Measurements from ENCODE around the gene ANAPC16.
"Not testable (repeated sequence)": the region's sequence is repeated elsewhere in the genome, so short reads cannot be mapped to it uniquely, and the experiment has no call there.

The ANAPC16 gene

DNA sequence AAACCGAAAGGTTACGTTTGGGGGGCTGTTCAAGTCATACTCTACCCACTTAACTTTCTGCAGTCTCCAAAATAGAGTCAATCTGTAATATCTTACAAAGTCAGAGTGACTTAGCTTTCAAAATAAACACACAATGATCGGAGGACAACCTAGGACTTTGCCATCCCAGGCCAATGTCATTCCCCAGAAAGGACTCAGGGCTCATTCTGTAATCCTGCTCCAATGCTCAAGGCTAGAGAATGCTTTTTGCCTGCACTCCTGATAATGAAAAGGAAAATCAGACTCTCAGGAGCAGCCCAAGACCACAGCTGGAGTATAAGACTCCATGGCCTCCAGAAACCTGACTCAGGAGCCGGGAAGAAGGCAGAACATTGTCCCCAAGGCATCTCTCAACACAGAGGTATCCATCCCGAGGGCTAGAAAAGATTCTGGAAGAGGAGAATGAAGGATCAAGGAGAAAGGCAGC, 28.8 kb downstream of the ANAPC16 start:
- no peak for DNase-seq (ENCODE audit: low read depth)

DNA sequence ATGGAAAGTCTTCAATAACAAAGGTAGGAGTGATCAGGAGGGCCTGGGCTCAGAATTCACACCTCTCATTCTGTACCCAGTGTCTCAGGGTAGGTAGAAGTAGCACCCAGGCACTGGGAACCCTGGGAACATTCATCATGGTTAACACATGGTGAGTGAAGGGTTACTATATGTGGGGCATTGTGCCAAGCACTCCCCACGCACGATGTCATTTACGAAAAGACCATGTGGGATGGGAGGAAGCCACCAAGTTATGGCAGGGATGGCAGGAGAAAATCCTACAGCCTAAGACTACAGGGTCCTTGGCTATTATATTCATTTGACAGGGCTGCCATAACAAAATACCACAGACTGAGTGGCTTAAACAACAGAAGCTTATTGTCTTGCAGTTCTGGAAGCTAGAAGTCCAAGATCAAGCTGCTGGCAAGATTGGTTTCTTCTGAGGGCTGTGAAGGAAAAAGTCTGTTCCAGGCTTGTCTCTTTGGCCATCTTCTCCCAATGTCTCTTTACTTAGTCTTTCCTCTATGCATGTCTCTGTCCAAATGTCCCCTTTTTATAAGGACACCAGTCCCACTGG, 30.2 kb downstream of the ANAPC16 start:
- DNase-seq (ENCODE audit: low read depth), result no peak

DNA sequence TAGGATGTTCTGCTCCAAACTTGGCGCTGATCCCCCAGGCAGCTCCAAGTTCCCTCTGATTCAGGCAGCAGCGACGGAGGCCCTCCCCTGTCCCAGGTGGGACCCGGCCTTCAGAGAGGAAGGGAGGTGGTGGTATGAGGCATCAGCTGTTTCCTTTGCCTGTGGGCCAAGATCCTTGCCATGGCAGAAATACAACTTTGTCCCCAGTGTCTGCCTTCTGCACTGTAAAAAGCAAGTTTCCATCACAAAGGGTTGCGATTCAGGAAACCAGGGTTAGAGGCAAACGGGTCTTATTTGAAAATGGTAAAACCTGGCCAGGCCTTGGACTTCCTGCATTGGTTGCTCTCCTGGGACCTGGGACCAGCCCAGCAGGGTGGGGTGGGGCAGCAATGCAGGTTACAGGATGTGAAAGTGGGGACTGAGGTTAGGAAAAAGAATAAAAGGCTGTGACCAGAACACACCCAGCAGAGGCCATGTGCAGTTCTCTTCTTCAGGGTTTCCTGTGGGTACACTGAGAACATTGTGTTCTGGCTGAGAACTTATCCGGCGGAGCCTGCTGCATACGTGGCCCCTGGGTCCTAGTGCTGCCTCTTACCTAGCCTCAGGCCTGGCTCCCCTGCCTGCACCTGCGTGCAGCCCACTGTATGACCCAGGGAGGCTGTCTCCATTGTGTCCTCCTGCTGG, 32.8 kb downstream of the ANAPC16 start:
- peak; percentile 50 for DNase-seq (ENCODE audit: low read depth)

DNA sequence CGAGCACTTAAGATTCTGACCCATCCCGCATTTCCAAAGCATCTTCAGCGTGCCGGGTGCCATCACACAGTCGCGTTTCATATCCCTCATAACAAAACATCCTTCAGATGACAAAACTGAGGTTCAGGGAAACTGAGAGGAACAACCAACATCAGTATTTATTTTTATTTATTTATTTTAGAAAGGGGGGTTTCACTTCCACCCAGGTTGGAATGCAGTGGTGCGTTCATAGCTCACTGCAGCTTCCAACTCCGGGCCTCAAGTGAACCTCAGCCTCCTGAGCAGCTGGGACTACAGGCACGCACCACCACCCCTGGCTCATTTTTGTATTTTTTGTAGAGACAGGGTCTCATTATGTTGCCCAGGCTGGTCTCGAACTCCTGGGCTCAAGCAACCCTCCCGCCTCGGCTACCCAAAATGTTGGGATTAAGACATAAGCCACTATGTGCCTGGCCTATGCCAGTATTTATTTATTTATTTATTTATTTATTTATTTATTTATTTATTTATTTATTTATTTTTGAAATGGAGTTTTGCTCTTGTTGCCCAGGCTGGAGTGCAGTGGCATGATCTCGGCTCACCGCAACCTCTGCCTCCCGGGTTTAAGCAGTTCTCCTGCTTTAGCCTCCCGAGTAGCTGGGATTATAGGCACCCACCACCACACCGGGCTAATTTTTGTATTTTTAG, 33.5 kb downstream of the ANAPC16 start:
- not testable (repeated sequence) for DNase-seq (ENCODE audit: low read depth)

DNA sequence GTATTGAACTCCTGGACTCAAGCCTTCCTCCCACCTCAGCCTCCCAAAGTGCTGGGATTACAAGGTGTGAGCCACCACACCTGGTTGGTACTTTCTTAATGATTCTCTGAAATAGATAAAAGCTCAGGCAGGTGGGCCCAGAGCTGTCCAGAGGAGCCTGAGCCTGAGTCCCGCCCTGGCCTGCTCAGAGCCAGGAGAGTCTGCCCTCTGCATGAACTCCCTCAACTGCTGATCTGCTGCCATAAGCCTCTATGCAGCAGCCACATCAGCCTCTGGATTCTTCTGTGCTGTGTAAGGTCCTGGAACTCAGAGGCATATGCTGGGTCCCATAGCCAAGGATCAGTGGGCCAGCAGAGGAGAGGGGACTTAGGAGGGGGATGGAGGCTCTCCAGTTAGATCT, 34.9 kb downstream of the ANAPC16 start:
- DNase-seq (ENCODE audit: low read depth), result no peak

DNA sequence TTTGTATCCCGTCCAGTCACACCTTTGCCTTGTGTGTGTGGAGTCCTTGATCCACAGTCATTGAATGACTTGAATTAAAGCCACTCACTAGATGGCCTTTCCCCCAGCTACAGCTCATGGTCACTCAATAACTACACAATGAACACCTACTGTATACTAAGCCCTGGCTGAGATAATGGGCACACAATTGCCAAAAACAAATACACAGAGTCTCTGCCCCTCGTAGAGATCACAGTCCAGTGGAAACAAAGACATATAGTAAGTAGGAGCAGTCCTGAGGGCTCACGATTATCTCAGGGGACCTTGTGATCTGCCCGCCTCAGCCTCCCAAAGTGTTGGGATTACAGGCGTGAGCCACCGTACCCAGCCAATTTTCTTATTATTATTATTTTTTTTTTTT, 35.8 kb downstream of the ANAPC16 start:
- DNase-seq (ENCODE audit: low read depth), result no peak

DNA sequence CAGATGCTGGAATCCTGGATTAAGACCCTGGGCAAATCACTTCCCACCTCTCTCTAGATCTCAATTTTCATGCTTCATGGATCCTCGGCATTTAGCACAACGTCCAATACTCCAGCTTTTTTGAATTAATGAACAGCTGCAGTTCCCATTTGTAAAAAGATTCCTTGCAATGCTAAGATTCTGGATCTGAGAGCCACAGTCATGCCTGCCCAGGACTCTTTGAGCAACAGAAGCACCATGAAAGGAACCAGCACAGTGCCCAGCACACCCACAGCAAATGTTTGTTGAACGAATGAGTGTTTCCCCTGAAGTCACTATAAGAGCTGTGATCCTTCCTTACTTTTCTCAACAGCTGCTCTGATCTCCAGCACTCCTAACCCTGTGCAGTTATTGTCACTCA, 37.2 kb downstream of the ANAPC16 start:
- no peak for DNase-seq (ENCODE audit: low read depth)

DNA sequence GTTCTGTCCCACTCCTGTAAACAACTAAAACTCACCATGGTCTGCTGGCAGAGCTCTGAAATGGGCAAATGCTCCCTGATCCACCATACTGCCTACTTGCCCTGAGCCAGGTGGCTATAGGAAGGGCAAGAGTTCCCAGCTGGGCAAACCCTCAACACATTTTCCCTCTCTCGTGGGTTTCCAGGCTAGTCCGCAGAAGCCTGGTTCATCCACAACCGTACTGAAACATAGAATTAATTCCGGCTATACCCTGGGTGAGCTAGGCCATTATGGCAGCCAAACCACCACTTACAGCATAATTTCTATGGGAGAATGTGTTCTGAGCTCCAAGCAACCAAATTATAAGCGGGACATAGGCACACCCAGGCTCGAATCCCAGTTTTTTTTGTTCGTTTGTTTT, 37.8 kb downstream of the ANAPC16 start:
- no peak for DNase-seq (ENCODE audit: low read depth)

DNA sequence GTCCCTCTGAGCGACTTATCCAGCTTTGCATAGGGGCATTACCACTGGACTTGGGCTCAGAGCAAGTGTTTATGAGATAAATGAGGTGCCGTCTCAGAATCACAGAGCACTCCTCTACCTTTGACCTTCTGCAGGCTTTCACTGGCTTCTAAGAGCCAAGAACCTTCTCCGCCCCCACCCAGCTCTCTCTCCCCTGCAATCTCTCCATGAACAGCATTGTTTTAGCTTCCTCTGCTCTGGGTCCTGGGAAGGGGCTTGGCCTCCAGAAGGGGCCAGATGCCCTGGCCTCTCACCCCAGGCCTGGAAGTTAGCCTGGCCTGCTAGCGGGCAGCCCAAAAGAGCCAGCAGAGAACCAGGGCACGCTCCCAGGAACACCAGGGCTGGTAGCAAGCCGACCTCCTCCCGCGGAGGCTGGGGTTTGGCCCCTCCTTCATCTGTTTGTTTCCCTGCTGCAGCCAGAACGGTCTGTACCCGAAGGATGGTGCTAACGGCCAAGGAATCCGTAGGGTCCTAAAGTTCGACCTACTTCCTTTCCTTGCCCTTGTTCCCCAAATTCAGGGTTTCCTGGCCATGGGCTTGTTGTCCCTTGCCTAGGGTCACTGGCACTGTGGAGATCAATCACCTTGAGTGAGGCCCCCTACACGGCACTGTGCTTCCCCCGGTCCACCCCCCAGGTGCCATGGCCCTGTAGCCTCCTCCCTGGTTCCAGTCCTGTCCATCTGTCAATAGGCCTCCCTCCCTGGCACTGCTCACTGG, 39.2 kb downstream of the ANAPC16 start:
- DNase-seq (ENCODE audit: low read depth), result no peak

DNA sequence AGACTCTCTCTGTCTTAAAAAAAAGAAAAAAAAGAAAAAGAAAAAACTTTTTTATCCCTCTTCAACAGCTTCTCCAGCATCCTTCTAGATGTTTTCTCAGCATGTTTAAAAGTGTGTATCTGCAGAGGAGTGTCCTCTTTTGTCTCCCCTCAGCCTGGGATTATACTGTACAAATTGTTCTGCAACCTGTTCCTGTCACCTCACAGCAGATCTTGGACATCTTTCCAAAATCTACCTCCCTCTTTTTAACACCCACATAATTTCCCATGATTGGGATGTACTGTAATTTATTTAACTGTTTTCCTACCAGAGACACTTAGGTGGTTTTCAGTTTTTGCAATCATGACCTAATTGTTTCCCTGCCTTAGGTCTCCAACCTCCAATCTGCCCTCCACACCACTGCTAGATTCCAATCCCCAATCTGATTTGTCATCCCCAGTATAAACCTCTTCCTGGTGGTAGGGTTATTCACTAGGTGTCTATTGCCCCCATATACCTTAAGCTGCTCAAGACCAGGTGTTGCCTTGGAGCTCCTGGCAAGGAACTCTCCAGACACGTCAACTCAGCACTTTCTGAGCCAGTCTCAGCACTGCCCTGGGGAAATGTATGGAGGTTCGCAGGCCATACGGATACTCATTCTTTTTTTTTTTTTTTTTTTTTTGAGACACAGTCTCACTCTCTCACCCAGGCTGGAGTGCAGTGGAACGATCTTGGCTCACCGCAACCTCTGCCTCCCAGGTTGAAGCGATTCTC, 40.3 kb downstream of the ANAPC16 start:
- no peak for DNase-seq (ENCODE audit: low read depth)

DNA sequence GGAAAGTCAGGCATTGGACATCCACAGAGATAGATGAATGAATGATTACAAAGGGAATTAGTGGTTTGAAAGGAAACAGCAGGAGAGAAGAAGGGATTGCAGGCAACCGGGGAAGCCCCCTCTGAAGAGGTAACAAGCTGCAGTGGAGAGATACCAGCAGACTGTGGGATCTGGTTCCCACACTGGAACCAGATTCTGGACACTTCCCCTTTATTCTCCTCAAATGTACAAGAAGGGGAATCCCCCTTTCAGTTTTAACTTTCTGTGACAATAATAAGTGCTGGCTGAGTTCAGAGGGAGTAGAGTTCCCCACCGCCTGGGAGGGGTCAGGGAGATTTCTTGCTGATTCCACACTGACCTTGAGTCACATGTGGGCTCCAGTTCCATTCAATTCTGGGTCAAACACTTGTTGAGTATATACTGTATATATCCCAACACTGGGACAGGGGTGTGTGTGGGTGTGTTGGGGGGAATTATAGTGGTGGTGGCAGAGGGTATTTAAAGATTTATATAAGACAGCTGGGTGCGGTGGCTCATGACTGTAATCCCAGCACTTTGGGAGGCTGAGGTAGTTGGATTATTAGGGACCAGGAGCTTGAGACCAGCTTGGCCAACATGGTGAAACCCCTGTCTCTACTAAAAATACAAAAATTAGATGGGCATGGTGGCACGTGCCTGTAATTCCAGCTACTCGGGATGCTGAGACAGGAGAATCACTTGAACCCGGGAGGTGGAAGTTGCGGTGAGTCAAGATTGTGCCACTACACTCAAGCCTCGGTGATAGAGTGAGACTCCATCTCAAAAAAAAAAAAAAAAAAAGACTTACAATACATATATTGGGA, 41.5 kb downstream of the ANAPC16 start:
- no peak for DNase-seq (ENCODE audit: low read depth)

DNA sequence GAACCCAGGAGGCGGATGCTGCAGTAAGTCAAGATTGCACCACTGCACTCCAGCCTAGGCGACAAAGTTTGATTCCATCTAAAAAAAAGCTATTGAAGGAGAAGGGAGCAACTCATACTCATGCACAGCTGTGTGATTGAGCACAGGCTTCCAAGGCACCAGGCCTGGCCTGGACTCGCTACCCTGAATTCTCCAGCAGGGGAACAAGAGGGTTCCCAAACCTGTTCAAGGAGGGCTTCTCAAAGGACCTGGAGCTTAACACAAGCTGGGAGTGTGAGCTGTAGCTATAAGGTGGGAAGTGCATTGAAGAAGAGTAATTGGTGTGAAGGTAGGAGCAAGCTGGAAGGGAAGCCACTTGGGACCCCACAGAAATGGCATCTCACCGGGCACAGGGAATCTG, 42.8 kb downstream of the ANAPC16 start:
- DNase-seq (ENCODE audit: low read depth), result no peak

DNA sequence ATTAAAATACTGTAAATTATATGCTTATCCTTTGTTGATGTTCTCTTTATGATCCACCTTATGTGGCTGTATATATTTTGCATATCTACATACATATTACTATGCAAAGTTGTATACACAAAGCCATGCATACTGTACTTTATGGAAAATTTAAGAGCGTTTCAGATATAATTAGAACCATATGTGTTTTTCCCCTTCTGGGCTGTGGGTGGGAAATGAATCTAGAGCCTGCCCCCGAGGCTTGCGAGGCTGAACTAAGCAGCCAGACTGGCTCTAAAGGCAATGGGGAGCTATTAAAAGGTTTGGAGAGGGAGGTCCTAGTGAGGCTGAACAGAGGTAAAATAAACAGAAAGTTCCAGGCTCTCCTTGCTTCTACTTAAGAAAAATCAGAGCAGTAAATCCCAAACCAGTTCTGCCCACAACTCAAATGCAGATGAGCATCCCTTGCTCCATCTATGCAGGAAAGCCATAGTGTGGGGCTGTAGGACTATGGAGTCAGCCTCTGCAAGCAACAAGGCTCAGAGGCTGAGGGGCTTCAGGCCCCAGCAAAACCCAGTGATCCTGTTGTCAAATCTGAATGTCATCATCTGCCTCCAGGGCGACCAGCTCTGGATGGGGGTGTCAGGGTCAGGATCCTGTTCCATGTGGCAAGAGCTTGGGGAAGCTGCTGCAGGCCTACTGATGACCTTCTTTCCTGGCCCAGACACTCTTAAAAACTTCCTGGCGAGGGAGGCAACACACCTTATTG, 43.9 kb downstream of the ANAPC16 start:
- no peak for DNase-seq (ENCODE audit: low read depth)

DNA sequence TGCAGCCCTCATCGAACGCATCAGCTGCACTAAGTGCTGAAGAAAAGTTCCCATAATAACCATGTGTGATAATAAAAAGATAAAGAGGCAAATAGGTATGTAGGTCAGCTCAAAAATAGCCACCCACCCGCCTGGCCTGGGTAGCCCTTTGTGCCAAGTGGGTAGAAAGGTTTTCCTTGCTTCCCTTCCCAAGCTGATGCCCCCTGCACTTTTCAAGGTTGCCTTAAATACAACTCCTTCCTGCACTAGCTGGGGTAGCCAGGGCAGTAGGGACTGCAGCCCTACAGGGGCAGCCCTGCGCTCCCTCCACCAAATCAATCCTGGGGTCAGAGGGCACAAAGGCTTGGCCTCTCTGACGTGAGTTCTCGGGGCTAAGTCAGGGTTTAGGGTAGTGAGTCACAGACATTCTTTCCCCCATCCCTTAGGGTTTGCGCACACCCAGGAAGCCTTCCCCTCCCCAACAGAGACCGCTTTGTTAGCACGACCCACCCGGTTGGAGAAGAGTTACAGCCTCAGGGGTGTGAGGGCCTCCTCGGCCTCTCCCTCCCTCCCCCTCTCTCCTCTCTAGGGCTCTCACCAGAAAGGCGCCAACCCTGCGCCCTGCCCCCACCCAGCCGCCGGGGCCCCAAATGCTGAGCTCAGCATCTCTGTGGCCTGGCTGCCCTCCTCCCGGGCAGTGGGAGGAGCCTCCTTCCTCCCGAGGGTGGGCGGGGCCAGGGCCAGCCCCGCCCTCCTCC, 44.6 kb downstream of the ANAPC16 start:
- peak; percentile 69 for DNase-seq (ENCODE audit: low read depth)

DNA sequence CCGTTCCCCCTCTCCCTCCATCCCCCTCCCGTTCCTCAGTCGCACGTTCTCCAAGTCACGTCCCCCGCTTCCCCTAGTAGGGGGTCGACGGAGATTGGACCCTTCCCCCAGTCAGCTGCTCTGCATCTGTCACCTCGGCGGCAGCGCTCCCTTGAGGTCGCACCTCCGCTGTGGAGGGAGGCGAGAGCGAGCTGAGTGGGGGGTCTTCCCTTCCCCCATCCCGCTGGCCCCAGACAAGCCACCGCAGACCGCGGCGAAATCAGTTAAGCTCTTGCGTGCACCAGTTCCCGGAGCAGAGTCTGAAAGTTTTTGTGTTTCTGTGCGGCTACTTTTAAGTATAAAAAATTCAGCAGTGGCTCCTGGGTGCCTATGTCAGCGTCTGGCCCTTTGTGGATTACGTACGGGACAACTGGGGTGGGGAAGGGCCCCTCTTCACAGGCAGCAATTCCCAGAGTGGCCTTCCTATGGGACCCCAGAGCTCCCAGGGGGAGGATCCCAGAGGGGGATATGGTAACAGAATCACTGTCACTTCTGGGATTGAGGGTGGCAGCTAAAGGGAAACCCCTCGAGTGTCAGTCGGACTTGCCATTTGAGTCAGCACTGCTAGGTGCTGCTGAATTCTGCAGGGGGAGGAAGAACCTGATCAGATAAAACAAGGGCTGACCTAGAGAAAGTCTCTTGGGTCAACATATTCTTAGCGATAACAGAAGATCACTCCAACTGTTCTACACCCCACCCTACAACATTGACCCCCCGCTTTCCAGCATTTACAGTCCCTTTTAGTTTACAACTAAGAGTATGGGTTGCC, 45.4 kb downstream of the ANAPC16 start:
- peak; percentile 30 for DNase-seq (ENCODE audit: low read depth)

DNA sequence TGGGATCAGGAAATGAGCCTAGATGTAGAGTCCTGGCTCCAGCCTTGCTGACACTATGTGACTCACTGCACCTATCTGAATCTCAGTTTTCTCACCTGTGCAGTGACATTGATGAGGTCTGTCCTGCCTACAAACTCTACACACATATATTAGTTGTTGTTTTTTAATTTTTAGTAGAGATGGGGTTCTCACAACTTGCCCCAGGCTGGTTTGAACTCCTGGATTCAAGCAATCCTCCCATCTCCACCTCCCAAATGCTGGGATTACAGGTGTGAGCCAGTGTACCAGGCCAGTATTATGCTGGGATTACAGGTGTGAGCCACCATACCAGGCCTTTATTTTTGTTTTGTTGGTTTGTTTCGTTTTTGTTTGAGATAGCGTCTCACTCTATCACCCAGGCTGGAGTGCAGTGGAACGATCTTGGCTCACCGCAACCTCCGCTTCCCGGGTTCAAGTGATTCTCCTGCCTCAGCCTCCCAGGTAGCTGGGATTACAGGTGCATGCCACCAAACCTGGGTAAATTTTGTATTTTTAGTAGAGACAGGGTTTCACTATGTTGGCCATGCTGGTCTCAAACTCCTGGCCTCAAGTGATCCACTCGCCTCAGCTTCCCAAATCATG, 46.1 kb downstream of the ANAPC16 start:
- no peak for DNase-seq (ENCODE audit: low read depth)

DNA sequence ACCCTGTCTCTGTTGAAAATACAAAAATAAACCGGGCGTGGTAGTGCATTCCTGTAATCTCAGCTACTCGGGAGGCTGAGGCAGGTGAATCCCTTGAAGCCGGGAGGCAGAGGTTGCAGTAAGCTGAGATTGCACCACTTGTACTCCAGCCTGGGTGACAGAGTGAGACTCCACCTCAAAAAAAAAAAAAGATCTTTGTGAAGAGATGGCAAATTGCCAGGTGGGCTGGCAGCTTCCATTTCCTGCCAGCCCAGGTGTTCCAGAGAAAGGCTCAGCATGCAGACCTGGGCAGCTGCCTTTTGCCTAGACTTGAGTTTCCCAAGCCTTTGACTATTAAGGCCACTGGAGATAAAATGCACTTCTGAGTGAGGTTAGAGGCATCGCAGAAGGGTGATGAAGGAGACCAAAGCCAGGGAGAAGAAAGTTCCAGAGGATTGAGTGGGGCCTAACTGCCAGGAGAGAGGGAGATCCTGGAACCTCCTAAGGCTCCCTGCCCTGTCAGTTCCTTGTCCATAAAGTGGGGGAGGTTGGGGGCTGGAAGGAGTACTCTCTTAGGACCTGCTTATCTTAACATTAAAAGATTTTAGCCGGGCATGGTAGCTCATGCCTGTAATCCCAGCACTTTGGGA, 47.9 kb downstream of the ANAPC16 start:
- DNase-seq (ENCODE audit: low read depth), result no peak

DNA sequence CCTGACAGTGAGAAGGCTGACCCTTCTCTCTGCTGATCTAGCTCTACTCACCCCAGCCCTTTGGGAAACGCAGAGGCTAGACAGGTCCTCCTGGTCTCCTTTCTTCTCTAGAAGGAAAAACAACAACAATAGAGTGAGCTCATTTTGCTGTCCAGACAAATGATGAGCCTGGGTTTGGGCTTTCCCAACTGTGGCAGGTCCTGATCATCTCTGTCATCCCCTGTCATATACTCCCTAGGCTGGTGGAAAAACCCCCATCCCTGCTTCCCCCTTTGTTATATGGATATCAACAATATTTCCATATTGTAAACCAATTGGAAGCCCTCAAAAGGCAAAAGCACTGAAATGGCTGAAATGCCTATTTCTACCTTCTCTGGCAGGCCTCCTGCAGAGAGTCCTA, 48.7 kb downstream of the ANAPC16 start:
- DNase-seq (ENCODE audit: low read depth), result no peak

Data from stimulated activated CD8-positive, alpha-beta memory T cell treated with anti-CD3 and anti-CD28 coated beads, Interleukin-12 subunit alpha, Interleukin-12 subunit beta, amount 100 ng/mL, for 4 hours (primary cell).